ENCODE data around the gene SKIC2.

Gene SKIC2

DNA sequence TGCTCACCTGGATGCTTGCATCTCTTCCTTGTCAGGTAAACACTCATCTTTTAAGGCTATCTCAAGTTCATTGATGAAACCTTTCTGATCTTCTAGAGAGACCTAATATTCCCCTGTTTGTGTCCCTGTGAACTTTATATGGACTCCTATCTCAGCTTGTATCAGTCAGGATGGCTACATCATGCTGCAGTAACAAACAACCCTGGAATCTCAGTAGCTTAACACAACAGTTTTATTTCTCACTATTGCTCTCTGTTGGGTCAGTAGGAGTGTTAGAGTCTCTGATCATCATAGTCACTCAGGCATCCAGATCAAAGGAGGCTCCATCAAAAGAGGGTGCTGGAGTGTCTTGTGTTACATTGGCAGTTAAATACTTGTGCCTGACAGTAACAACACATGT is 43.6 kb upstream of the SKIC2 start:
- H3K27me3 ChIP-seq (ENCODE audit: low read length) = no peaks in the 10 kb centered on the region

DNA sequence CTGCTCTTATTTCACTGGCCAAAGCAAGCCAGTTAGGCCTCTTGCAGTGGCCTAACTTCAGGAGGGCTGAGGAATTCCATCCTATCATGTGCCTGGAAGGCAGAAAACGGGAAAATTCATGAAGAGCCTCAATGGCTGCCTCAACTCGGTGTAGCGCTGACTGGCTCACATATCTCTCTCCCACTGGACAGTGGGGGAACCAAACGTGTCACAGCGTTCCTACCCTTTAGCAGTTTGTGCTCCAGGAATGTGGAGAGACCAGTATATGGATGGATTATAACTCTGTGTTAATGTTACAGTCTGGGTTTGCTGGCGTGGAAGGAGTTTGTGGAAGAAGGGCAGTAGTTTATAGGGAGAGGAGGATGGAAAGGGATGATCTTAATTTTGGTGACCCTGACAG is 43.2 kb upstream of the SKIC2 start:
- no peaks in the 10 kb centered on the region for H3K36me3 ChIP-seq (ENCODE audit: low read length)
- H3K27ac ChIP-seq (ENCODE audit: low read depth, low read length) = no peak overlapping the region
- TF ChIP-seq, protein P1, sequence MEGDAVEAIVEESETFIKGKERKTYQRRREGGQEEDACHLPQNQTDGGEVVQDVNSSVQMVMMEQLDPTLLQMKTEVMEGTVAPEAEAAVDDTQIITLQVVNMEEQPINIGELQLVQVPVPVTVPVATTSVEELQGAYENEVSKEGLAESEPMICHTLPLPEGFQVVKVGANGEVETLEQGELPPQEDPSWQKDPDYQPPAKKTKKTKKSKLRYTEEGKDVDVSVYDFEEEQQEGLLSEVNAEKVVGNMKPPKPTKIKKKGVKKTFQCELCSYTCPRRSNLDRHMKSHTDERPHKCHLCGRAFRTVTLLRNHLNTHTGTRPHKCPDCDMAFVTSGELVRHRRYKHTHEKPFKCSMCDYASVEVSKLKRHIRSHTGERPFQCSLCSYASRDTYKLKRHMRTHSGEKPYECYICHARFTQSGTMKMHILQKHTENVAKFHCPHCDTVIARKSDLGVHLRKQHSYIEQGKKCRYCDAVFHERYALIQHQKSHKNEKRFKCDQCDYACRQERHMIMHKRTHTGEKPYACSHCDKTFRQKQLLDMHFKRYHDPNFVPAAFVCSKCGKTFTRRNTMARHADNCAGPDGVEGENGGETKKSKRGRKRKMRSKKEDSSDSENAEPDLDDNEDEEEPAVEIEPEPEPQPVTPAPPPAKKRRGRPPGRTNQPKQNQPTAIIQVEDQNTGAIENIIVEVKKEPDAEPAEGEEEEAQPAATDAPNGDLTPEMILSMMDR (IDR thresholded peaks at IDR 0.05; ENCODE audit: insufficient read depth, low read length, poor library complexity, severe bottlenecking) = no peak
- TF ChIP-seq EZH2phosphoT487 (conservative IDR thresholded peaks at IDR 0.05; ENCODE audit: low read length) = no peak
- H3K9me3 ChIP-seq (ENCODE audit: insufficient read depth, low read length) = no peaks in the 10 kb centered on the region
- no peak overlapping the region for H2AFZ ChIP-seq (ENCODE audit: low read depth, low read length, severe bottlenecking)
- H3K79me2 ChIP-seq (ENCODE audit: insufficient read depth, low read length) = no peaks in the 10 kb centered on the region
- H3K27me3 ChIP-seq (ENCODE audit: low read length) = no peaks in the 10 kb centered on the region
- no peaks in the 10 kb centered on the region for H3K9me2 ChIP-seq (replicated peaks; ENCODE audit: insufficient read depth, low read length)
- H3K4me3 ChIP-seq (ENCODE audit: insufficient read depth, low read length, poor library complexity, severe bottlenecking) = no peak overlapping the region
- no peaks in the 10 kb centered on the region for H3F3A ChIP-seq (ENCODE audit: insufficient read depth)
- H4K20me1 ChIP-seq (ENCODE audit: low read depth, low read length) = no peaks in the 10 kb centered on the region
- H3K9ac ChIP-seq (ENCODE audit: low read length) = no peak overlapping the region
- H3K4me2 ChIP-seq (ENCODE audit: low read depth, low read length, poor library complexity, severe bottlenecking) = no peak overlapping the region

More for the DNA sequence above, 43.6 kb upstream of the SKIC2 start:
- Histone ChIP-seq H3K4me3 (ENCODE audit: insufficient read depth, low read length, poor library complexity, severe bottlenecking) (no peak overlapping the region), H3K9ac (ENCODE audit: low read length) (no peak overlapping the region), H4K20me1 (ENCODE audit: low read depth, low read length) (no peaks in the 10 kb centered on the region), H3K79me2 (ENCODE audit: insufficient read depth, low read length) (no peaks in the 10 kb centered on the region), H3K9me2 (replicated peaks; ENCODE audit: insufficient read depth, low read length) (no peaks in the 10 kb centered on the region), H3F3A (ENCODE audit: insufficient read depth) (no peaks in the 10 kb centered on the region), H2AFZ (ENCODE audit: low read depth, low read length, severe bottlenecking) (no peak overlapping the region), H3K4me2 (ENCODE audit: low read depth, low read length, poor library complexity, severe bottlenecking) (no peak overlapping the region), H3K9me3 (ENCODE audit: insufficient read depth, low read length) (no peaks in the 10 kb centered on the region), H3K27ac (ENCODE audit: low read depth, low read length) (no peak overlapping the region), H3K36me3 (ENCODE audit: low read length) (no peaks in the 10 kb centered on the region)
- TF ChIP-seq EZH2phosphoT487 (conservative IDR thresholded peaks at IDR 0.05; ENCODE audit: low read length) = no peak
- TF ChIP-seq, protein P1 (IDR thresholded peaks at IDR 0.05; ENCODE audit: insufficient read depth, low read length, poor library complexity, severe bottlenecking) = no peak

DNA sequence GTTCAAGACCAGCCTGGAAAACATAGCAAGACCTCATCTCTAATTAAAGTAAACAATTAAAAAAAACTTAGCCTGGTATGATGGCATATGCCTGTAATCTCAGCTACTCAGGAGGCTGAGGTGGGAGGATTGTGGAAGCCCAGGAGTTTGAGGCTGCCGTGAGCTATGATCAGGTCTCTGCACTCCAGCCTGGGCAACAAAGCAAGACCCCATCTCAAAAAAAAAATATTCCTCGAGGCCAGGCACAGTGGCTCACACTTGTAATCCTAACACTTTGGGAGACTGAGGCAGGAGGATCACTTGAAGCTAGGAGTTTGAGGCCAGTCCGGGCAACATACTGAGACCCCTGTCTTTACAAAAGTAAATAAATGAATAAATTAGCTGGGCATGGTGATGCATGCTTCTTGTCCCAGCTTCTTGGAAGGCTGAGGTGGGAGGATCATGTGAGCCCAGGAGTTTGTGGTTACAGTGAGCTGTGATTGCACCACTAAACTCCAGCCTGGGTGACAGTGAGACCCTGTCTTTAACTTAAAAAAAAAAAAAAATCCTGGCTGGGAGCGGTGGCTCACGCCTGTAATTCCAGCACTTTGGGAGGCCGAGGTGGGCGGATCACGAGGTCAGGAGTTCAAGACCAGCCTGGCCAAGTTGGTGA is 40.8 kb upstream of the SKIC2 start:
- no peaks in the 10 kb centered on the region for H3K27me3 ChIP-seq (ENCODE audit: low read length)
- no peaks in the 10 kb centered on the region for H3K9me3 ChIP-seq (ENCODE audit: insufficient read depth, low read length)
- no peaks in the 10 kb centered on the region for H3K79me2 ChIP-seq (ENCODE audit: insufficient read depth, low read length)
- TF ChIP-seq, protein P1 (IDR thresholded peaks at IDR 0.05; ENCODE audit: insufficient read depth, low read length, poor library complexity, severe bottlenecking) = no peak
- TF ChIP-seq EZH2phosphoT487 (conservative IDR thresholded peaks at IDR 0.05; ENCODE audit: low read length) = no peak
- H2AFZ ChIP-seq (ENCODE audit: low read depth, low read length, severe bottlenecking) = no peak overlapping the region
- H3F3A ChIP-seq (ENCODE audit: insufficient read depth) = no peaks in the 10 kb centered on the region
- no peak overlapping the region for H3K9ac ChIP-seq (ENCODE audit: low read length)
- H3K9me2 ChIP-seq (replicated peaks; ENCODE audit: insufficient read depth, low read length) = no peaks in the 10 kb centered on the region
- no peak overlapping the region for H3K4me2 ChIP-seq (ENCODE audit: low read depth, low read length, poor library complexity, severe bottlenecking)
- H3K27ac ChIP-seq (ENCODE audit: low read depth, low read length) = no peak overlapping the region
- no peak overlapping the region for H3K4me3 ChIP-seq (ENCODE audit: insufficient read depth, low read length, poor library complexity, severe bottlenecking)
- H3K36me3 ChIP-seq (ENCODE audit: low read length) = no peaks in the 10 kb centered on the region
- H4K20me1 ChIP-seq (ENCODE audit: low read depth, low read length) = no peaks in the 10 kb centered on the region

All from SU-DHL-6 (cell line).